H1 (cell line): ENCODE results near the gene RGS2. TPM values are rescaled to one million over a fixed set of nuclear protein-coding genes. Genes with fewer than 3 reads are reported as not detected.

Experiments
- CTCF ChIA-PET: fragments of 300-600 bp; sonication (Branson Sonifier 250); formaldehyde crosslinking; loops from one replicate; lab custom pipeline; 2021; ENCODE audit not compliant: partially characterized antibody; lab: Charles Lee
- POLR2A ChIA-PET: fragments of 300-600 bp; sonication (Branson Sonifier 250); formaldehyde crosslinking; loops from one replicate; lab custom pipeline; 2021; ENCODE audit warnings: inconsistent platforms; ENCODE audit not compliant: partially characterized antibody; lab: Charles Lee
- DNase-seq, 2 experiments: peaks; one replicate each; pipeline versions ENCODE4 v3.0.0 to v3.0.0-alpha.2; 2010 to 2022; ENCODE audit warnings: low spot score in 2 of 2, low read depth in 1 of 2, mixed read lengths in 1 of 2
- FAIRE-seq: peaks from 2 replicates; lab custom pipeline; 2011; peaks lifted over from hg19 to GRCh38; lab: Jason Lieb, UNC
- H2AFZ ChIP-seq: 2 replicates; pipeline ENCODE4 v1.8.1; 2012; ENCODE audit warnings: low read length, inconsistent platforms
- H2AK5ac ChIP-seq: 2 replicates; pipeline ENCODE4 v1.6.1; 2013; ENCODE audit warnings: low read depth, low read length
- H2BK120ac ChIP-seq: replicated peaks from 2 replicates; pipeline ENCODE3; 2013; ENCODE audit warnings: low read depth, low read length, inconsistent platforms
- H2BK12ac ChIP-seq: 2 replicates; pipeline ENCODE4 v1.6.1; 2013; ENCODE audit warnings: low read depth, low read length
- H2BK15ac ChIP-seq: 2 replicates; pipeline ENCODE4 v1.6.1; 2013; ENCODE audit warnings: low read length
- H2BK20ac ChIP-seq: 2 replicates; pipeline ENCODE4 v1.6.1; 2013; ENCODE audit warnings: low read length
- H2BK5ac ChIP-seq: 2 replicates; pipeline ENCODE4 v1.6.1; 2013; ENCODE audit warnings: low read depth, low read length
- H3K14ac ChIP-seq: 2 replicates; pipeline ENCODE4 v1.6.1; 2013; ENCODE audit warnings: inconsistent platforms; ENCODE audit not compliant: insufficient read length
- H3K18ac ChIP-seq: 2 replicates; pipeline ENCODE4 v1.6.1; 2013; ENCODE audit warnings: low read length; ENCODE audit errors: extremely low read depth
- H3K23ac ChIP-seq: 2 replicates; pipeline ENCODE4 v1.6.1; 2013; ENCODE audit warnings: inconsistent platforms; ENCODE audit not compliant: insufficient read length
- H3K23me2 ChIP-seq: 2 replicates; pipeline ENCODE4 v1.6.1; 2013; ENCODE audit warnings: low read depth, low read length
- H3K27ac ChIP-seq: 2 replicates; pipeline ENCODE4 v1.6.1; 2011; ENCODE audit warnings: low read depth, low read length, inconsistent platforms
- H3K27me3 ChIP-seq, 4 experiments: replicated peaks in 1 of 4; 1 replicate in 1 of 4; 2 replicates in 3 of 4; pipeline versions ENCODE4 v1.6.1 to v1.8.1; 2011 to 2013; ENCODE audit warnings: low read length in 3 of 4, mild to moderate bottlenecking in 3 of 4, inconsistent platforms in 2 of 4, mixed read lengths in 2 of 4, moderate library complexity in 1 of 4; ENCODE audit not compliant: control insufficient read depth in 3 of 4, insufficient read depth in 3 of 4; ENCODE audit errors: extremely low read depth in 1 of 4
- H3K36me3 ChIP-seq, 4 experiments: 2 replicates each; pipeline versions ENCODE4 v1.6.1 to v1.8.1; 2011 to 2013; ENCODE audit warnings: mild to moderate bottlenecking in 4 of 4, low read length in 3 of 4, moderate library complexity in 2 of 4, control low read depth in 1 of 4, inconsistent platforms in 1 of 4; ENCODE audit not compliant: insufficient read depth in 4 of 4, control insufficient read depth in 2 of 4
- H3K4ac ChIP-seq: replicated peaks from 2 replicates; pipeline ENCODE3; 2013; ENCODE audit warnings: low read length, low read depth, mixed read lengths, inconsistent platforms; ENCODE audit not compliant: insufficient read length
- H3K4me1 ChIP-seq, 4 experiments: replicated peaks in 1 of 4; 1 replicate in 1 of 4; 2 replicates in 3 of 4; pipeline versions ENCODE4 v1.6.1 to v1.8.1; 2011 to 2013; ENCODE audit warnings: low read length in 3 of 4, inconsistent platforms in 2 of 4, mixed read lengths in 1 of 4; ENCODE audit not compliant: insufficient read depth in 4 of 4, control insufficient read depth in 3 of 4
- H3K4me2 ChIP-seq, 2 experiments: 2 replicates each; pipeline versions ENCODE4 v1.6.1 to v1.8.1; 2011 to 2013; ENCODE audit warnings: low read depth in 2 of 2, low read length in 2 of 2, control low read depth in 1 of 2, inconsistent platforms in 1 of 2, mild to moderate bottlenecking in 1 of 2; ENCODE audit not compliant: insufficient read depth in 1 of 2
- H3K4me3 ChIP-seq, 4 experiments: fragments of 200-600, 300-600 bp in 1 of 4; sonication (generic), shearing (Covaris generic), sonication (Bioruptor Twin) in 1 of 4; 2 replicates each; pipeline versions ENCODE4 v1.5.1 to v1.8.1; 2011 to 2016; ENCODE audit warnings: low read length in 4 of 4, low read depth in 3 of 4, control low read depth in 2 of 4, inconsistent platforms in 2 of 4, mild to moderate bottlenecking in 2 of 4, mixed read lengths in 1 of 4, moderate library complexity in 1 of 4; ENCODE audit not compliant: insufficient read depth in 2 of 4; ENCODE audit errors: extremely low read depth in 1 of 4
- H3K56ac ChIP-seq: replicated peaks from 2 replicates; pipeline ENCODE3; 2013; ENCODE audit warnings: low read depth, mild to moderate bottlenecking, mixed read lengths, low read length, inconsistent platforms; ENCODE audit not compliant: insufficient read length
- H3K79me1 ChIP-seq: 2 replicates; pipeline ENCODE4 v1.6.1; 2013; ENCODE audit warnings: low read depth, low read length, control low read depth
- H3K79me2 ChIP-seq, 2 experiments: 2 replicates each; pipeline versions ENCODE4 v1.6.1 to v1.8.1; 2012 to 2013; ENCODE audit warnings: low read length in 2 of 2, mild to moderate bottlenecking in 2 of 2, inconsistent platforms in 1 of 2; ENCODE audit not compliant: insufficient read depth in 2 of 2, control insufficient read depth in 1 of 2
- H3K9ac ChIP-seq, 4 experiments: replicated peaks in 1 of 4; 1 replicate in 1 of 4; 2 replicates in 3 of 4; pipeline versions ENCODE4 v1.6.1 to v1.8.1; 2011 to 2013; ENCODE audit warnings: low read depth in 3 of 4, low read length in 3 of 4, control low read depth in 2 of 4, mild to moderate bottlenecking in 2 of 4, moderate library complexity in 2 of 4, inconsistent platforms in 1 of 4; ENCODE audit errors: extremely low read depth in 1 of 4
- H3K9me3 ChIP-seq, 2 experiments: 2 replicates each; pipeline versions ENCODE4 v1.6.1 to v1.8.1; 2012 to 2013; ENCODE audit warnings: mild to moderate bottlenecking in 2 of 2, moderate library complexity in 2 of 2, control low read depth in 1 of 2, inconsistent platforms in 1 of 2, low read depth in 1 of 2, low read length in 1 of 2, mixed read lengths in 1 of 2; ENCODE audit not compliant: insufficient read depth in 2 of 2
- H4K20me1 ChIP-seq, 2 experiments: replicated peaks in 1 of 2; 2 replicates each; pipeline versions ENCODE3 to v1.8.1; 2011 to 2013; ENCODE audit warnings: inconsistent platforms in 2 of 2, low read length in 2 of 2, mild to moderate bottlenecking in 1 of 2; ENCODE audit not compliant: insufficient read depth in 2 of 2, control insufficient read depth in 1 of 2
- H4K5ac ChIP-seq: 2 replicates; pipeline ENCODE4 v1.6.1; 2013; ENCODE audit warnings: low read length, low read depth, mixed read lengths, inconsistent platforms; ENCODE audit not compliant: insufficient read length
- H4K8ac ChIP-seq: 2 replicates; pipeline ENCODE4 v1.8.0; 2013; ENCODE audit warnings: mild to moderate bottlenecking, moderate library complexity, low read length, inconsistent platforms; ENCODE audit not compliant: insufficient read depth; ENCODE audit errors: extremely low read depth
- H4K91ac ChIP-seq: replicated peaks from 2 replicates; pipeline ENCODE3; 2013; ENCODE audit warnings: low read length, mixed read lengths, inconsistent platforms; ENCODE audit not compliant: insufficient read length
- POLR2AphosphoS5 ChIP-seq: IDR thresholded peaks from 2 replicates; pipeline ENCODE4 v1.6.1; 2011; ENCODE audit warnings: low read depth, low read length
- RXRA ChIP-seq: IDR thresholded peaks from 2 replicates; pipeline ENCODE4 v1.6.1; 2011; ENCODE audit warnings: low read depth, mild to moderate bottlenecking, low read length, moderate library complexity; ENCODE audit not compliant: insufficient read depth
- SP2 ChIP-seq: IDR thresholded peaks from 2 replicates; pipeline ENCODE4 v1.6.1; 2012; ENCODE audit warnings: mild to moderate bottlenecking, low read length, inconsistent platforms
- ZNF274 ChIP-seq: IDR thresholded peaks from 2 replicates; pipeline ENCODE4 v1.7.0; 2012; ENCODE audit warnings: low read length, borderline replicate concordance; ENCODE audit errors: extremely low read depth
- WGBS, 2 experiments: shearing (Covaris generic) in 1 of 2; methylation state at CpG; one replicate each; pipeline versions ENCODE4 v1.1.6 to v1.1.7; 2013 to 2015; ENCODE audit warnings: low lambda C conversion rate in 2 of 2, mixed read lengths in 2 of 2, inconsistent platforms in 1 of 2, low coverage in 1 of 2, missing lambda C conversion rate in 1 of 2; ENCODE audit not compliant: insufficient replicate concordance in 2 of 2, insufficient coverage in 1 of 2, insufficient read length in 1 of 2; ENCODE audit errors: extremely low coverage in 1 of 2, missing lambda C conversion rate in 1 of 2; 5-methylcytosine and 5-hydroxymethylcytosine counted together
- polyA plus RNA-seq, 7 experiments: library from polyadenylated mRNA; depleted of rRNA in 3 of 7; stranded (reverse) in 5 of 7; unstranded in 2 of 7; fragments of >200 nt in 5 of 7; fragments of 200-250 nt in 2 of 7; gene quantifications; 1 replicate in 5 of 7; 2 replicates in 1 of 7; 4 replicates in 1 of 7; pipeline versions ENCODE4 v1.2.1 to v1.2.3, GENCODE V29; 2011 to 2013; ENCODE audit warnings: missing spikeins in 2 of 7, mixed read lengths in 2 of 7
- total RNA-seq: library from RNA; stranded (reverse); fragmentation: NEBNext Ultra II Directional; extraction: Animal tissue kit (Norgen Biotek cat#: 25700); gene quantifications from 2 replicates; pipeline ENCODE4 v1.2.1, GENCODE V29; 2021
- TF ChIP-seq, protein P1 (sequence below): IDR thresholded peaks from 2 replicates; pipeline ENCODE4 v1.6.1; 2011; ENCODE audit warnings: low read depth, mild to moderate bottlenecking, low read length; ENCODE audit not compliant: insufficient read depth

The RGS2 gene
- total and polyA plus RNA-seq, 2 of the 8 experiments (the other 6 are each of a cell fraction or from before 2014, with no cell fraction given) = 9.1 to 17.0 TPM

DNA sequence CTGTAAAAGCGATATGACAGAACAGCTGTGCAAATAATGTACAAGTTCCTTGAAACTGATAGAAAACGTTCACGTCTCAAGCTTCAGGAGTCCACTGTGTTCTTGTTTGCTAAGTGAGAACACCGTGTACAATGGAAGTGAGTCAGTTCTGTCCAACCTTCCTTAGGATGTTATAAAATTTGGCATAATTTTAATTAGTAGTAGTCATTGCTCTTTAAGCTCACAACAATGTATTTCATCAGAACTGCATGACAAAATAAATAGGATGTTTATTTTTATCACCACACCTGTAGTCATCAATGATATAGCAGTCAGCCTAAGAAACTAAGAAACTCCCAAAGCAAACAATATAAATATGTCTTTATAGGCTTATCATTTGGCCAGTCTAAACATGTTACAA is 53.0 kb downstream of the RGS2 start:
- Histone ChIP-seq H4K91ac (no peak overlapping the region), H4K20me1 (no peaks in the 10 kb centered on the region), H3K79me1 (no peaks in the 10 kb centered on the region), H4K5ac (no peak overlapping the region), H3K23ac (no peak overlapping the region), H2BK5ac (no peak overlapping the region), H2BK12ac (no peak overlapping the region), H3K27me3 (no peaks in the 10 kb centered on the region), H3K4ac (no peak overlapping the region), H4K8ac (no peak overlapping the region), H3K36me3 (no peaks in the 10 kb centered on the region), H3K9me3 (no peaks in the 10 kb centered on the region; a peak in 1 of 4 replicates), H3K18ac (no peak overlapping the region), H2AK5ac (no peak overlapping the region), H3K4me1 (0 out of 7 replicates have a peak, but pooled peaks cover 0 to 2% (median 0%) of the 10 kb centered on the region in 4 experiments), H2BK20ac (no peak overlapping the region), H3K27ac (no peak overlapping the region), H2BK15ac (no peak overlapping the region), H3K9ac (no peak overlapping the region), H2BK120ac (no peak overlapping the region), H2AFZ (no peak overlapping the region), H3K56ac (no peak overlapping the region), H3K23me2 (no peaks in the 10 kb centered on the region), H3K79me2 (no peaks in the 10 kb centered on the region), H3K4me2 (no peak overlapping the region), H3K14ac (no peak overlapping the region), H3K4me3 (no peak overlapping the region)
- no peak for DNase-seq
- ChIA-PET CTCF (interaction anchor here (0.6 kb wide), 1 partner anchor 230 kb away, joined by 4 read pairs; no protein-coding TSS in a partner anchor), POLR2A (no interaction called here)
- 87% methylated on average over 4 of the region's 4 CpGs; no CpG with 5 or more reads in 1 of the 2 experiments for WGBS, 2 experiments
- TF ChIP-seq RXRA (no peak), POLR2AphosphoS5 (no peak), ZNF274 (no peak), SP2 (no peak)
- TF ChIP-seq, protein P1, sequence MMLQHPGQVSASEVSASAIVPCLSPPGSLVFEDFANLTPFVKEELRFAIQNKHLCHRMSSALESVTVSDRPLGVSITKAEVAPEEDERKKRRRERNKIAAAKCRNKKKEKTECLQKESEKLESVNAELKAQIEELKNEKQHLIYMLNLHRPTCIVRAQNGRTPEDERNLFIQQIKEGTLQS = no peak
- FAIRE-seq = no peak
